HepG2 (cell line): ENCODE measurements around the gene UBE3B. TPM values are rescaled to one million over a fixed set of nuclear protein-coding genes. Genes with fewer than 3 reads are reported as not detected.
A peak's percentile ranks its signal among the peaks of the same experiment; 100 is the strongest.

Experiments
- HDAC6 ChIP-seq: fragments of 200-600 bp; sonication (generic); IDR thresholded peaks from 2 replicates; pipeline ENCODE4 v1.7.0; 2017; ENCODE audit warnings: mild to moderate bottlenecking, antibody characterized with exemption, low read length, low read depth
- ISL2 ChIP-seq: sonication (generic); formaldehyde crosslinking; IDR thresholded peaks from 2 replicates; pipeline ENCODE4 v1.5.0; 2020; ENCODE audit warnings: missing genetic modification reagents
- NR2F6 ChIP-seq, 2 experiments: IDR thresholded peaks; 2 replicates each; pipeline ENCODE4 v1.6.1; 2016; ENCODE audit warnings: antibody characterized with exemption in 1 of 2, mild to moderate bottlenecking in 1 of 2
- POLR2AphosphoS2 ChIP-seq: IDR thresholded peaks from 2 replicates; pipeline ENCODE4 v1.6.1; 2011; ENCODE audit warnings: low read depth, low read length, improper control_type of control experiment
- SMARCE1 ChIP-seq: fragments of 450-650 bp; IDR thresholded peaks from 2 replicates; pipeline ENCODE4 v1.6.1; 2017; ENCODE audit warnings: borderline replicate concordance
- SP140L ChIP-seq: sonication (generic); formaldehyde crosslinking; IDR thresholded peaks from 2 replicates; pipeline ENCODE4 v1.4.0; 2020; ENCODE audit warnings: missing genetic modification reagents, borderline replicate concordance
- TEAD3 ChIP-seq: optimal IDR thresholded peaks from 2 replicates; pipeline ENCODE3; 2016; ENCODE audit warnings: borderline replicate concordance
- TRIM24 ChIP-seq: sonication (generic); formaldehyde crosslinking; IDR thresholded peaks from 2 replicates; pipeline ENCODE4 v1.8.0; 2022; ENCODE audit warnings: mild to moderate bottlenecking, missing genetic modification reagents
- ZFAT ChIP-seq: sonication (generic); formaldehyde crosslinking; conservative IDR thresholded peaks from 2 replicates; pipeline ENCODE4 v1.8.1; 2023; ENCODE audit warnings: missing genetic modification reagents, inconsistent platforms
- ZNF101 ChIP-seq: sonication (generic); formaldehyde crosslinking; IDR thresholded peaks from 2 replicates; pipeline ENCODE4 v1.4.0; 2020; ENCODE audit warnings: mild to moderate bottlenecking, low read depth, missing genetic modification reagents, borderline replicate concordance
- ZNF160 ChIP-seq: sonication (generic); formaldehyde crosslinking; IDR thresholded peaks from 2 replicates; pipeline ENCODE4 v1.8.0; 2022; ENCODE audit warnings: mild to moderate bottlenecking, inconsistent platforms, missing genetic modification reagents
- ZNF234 ChIP-seq: sonication (generic); formaldehyde crosslinking; conservative IDR thresholded peaks from 2 replicates; pipeline ENCODE4 v1.5.1; 2020; ENCODE audit warnings: mild to moderate bottlenecking, missing genetic modification reagents
- ZNF337 ChIP-seq: sonication (generic); formaldehyde crosslinking; IDR thresholded peaks from 2 replicates; pipeline ENCODE4 v1.5.1; 2020; ENCODE audit warnings: missing genetic modification reagents, low read depth, mild to moderate bottlenecking, borderline replicate concordance
- ZNF720 ChIP-seq: sonication (generic); formaldehyde crosslinking; IDR thresholded peaks from 2 replicates; pipeline ENCODE4 v1.4.0; 2020; ENCODE audit warnings: missing genetic modification reagents
- polyA plus RNA-seq, 8 experiments: library from polyadenylated mRNA; depleted of rRNA in 3 of 8; stranded (reverse) in 7 of 8; unstranded in 1 of 8; fragments of >200 nt; fragmentation: Illumina TruSeq in 4 of 8; extraction: Trizol in 4 of 8; gene quantifications; 2 replicates each; pipeline versions ENCODE4 v1.2.1 to v1.2.3, GENCODE V29; 2011 to 2016; ENCODE audit warnings: low read depth in 4 of 8, missing spikeins in 1 of 8, mixed read lengths in 1 of 8; ENCODE audit not compliant: insufficient read depth in 1 of 8
- total RNA-seq, 5 experiments: library from RNA; depleted of rRNA; stranded (reverse); fragments of >200 nt; fragmentation: Illumina TruSeq; extraction: Trizol; gene quantifications; 2 replicates each; pipeline ENCODE4 v1.2.3, GENCODE V29; 2016; ENCODE audit warnings: low read depth in 1 of 5
- TF ChIP-seq, protein P1 (sequence below): IDR thresholded peaks from 2 replicates; pipeline ENCODE4 v1.6.1; 2016; ENCODE audit warnings: low read depth
- TF ChIP-seq, protein P2 (sequence below): sonication (generic); formaldehyde crosslinking; IDR thresholded peaks from 2 replicates; pipeline ENCODE4 v1.5.0; 2020; ENCODE audit warnings: mild to moderate bottlenecking, missing genetic modification reagents, borderline replicate concordance
- TF ChIP-seq, protein P3 (sequence below): IDR thresholded peaks from 2 replicates; pipeline ENCODE4 v1.6.1; 2016; ENCODE audit warnings: low read depth, missing genetic modification reagents, missing compliant biosample characterization

UBE3B gene
- total and polyA plus RNA-seq, 2 of the 13 experiments (the other 11 are each of a cell fraction or from before 2014, with no cell fraction given): 22.7 to 25.3 TPM

DNA sequence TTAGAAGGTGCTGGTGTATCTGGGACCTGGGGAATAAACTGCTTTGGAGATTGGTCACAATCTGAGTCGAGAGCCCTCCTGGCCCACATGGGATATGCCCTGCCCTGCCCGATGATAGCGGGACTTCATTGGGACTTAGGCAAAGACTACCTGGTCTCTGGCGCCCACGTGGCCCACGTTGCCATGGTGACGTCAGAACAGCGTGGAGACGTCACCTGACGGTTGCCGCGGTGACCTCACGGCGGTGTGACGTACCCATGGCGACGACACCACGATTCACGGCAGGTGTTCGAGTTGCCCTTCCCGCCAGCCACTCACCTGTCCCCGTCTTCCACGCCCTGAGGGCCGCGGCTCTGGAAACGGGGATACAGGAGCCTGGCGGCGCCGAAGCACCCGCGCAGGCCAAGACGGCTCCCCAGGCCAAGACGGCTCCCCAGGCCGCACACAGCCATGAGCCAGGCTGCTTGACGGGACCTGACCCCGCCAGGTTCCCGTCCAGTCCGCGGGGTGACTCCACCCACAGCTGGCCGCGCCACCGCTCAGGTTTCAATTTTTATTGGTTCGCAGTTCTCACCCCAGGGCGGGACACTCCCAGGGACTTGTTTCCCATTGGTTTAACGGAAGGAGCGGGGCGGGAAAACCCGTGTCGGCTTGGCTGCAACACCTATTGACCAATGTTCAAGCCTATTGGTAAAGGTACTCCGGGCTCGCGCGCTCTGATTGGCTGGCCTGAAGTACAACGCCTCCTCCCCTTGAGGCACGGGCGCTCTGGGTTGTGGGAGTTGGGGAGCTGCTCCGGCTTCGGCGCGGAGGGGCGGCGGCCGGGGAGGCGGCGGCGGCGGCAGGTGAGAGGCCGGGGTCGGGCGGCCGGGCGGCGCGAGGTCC lies 95.8 kb downstream of the UBE3B start, which contains the start of the genes MMAB and MVK (continued):
- TF ChIP-seq POLR2AphosphoS2 (no peak), ZNF720 (CRISPR knock-in tag) (no peak), ZFAT (CRISPR knock-in tag) (no peak), ISL2 (CRISPR knock-in tag) (peak; percentile 64), TEAD3 (CRISPR knock-in tag) (peak; percentile 68), SP140L (CRISPR knock-in tag) (0 out of 2 replicates have a peak, but pooled peaks have one; percentile 81), ZNF234 (CRISPR knock-in tag) (no peak), SMARCE1 (no peak), ZNF337 (CRISPR knock-in tag) (0 out of 2 replicates have a peak, but pooled peaks have one; percentile 28), ZNF160 (CRISPR knock-in tag) (peak; percentile 77; the same call in 1 of the 2 replicates), ZNF101 (no peak), HDAC6 (no peak), NR2F6 (IDR thresholded peaks at IDR 0.05) (no peak), NR2F6 (CRISPR knock-in tag; IDR thresholded peaks at IDR 0.05) (peak; percentile 63), TRIM24 (CRISPR knock-in tag) (no peak)
- TF ChIP-seq, protein P1, sequence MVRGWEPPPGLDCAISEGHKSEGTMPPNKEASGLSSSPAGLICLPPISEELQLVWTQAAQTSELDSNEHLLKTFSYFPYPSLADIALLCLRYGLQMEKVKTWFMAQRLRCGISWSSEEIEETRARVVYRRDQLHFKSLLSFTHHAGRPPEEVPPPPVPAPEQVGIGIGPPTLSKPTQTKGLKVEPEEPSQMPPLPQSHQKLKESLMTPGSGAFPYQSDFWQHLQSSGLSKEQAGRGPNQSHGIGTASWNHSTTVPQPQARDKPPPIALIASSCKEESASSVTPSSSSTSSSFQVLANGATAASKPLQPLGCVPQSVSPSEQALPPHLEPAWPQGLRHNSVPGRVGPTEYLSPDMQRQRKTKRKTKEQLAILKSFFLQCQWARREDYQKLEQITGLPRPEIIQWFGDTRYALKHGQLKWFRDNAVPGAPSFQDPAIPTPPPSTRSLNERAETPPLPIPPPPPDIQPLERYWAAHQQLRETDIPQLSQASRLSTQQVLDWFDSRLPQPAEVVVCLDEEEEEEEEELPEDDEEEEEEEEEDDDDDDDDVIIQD: peak; percentile 37; the same call in 1 of the 2 replicates
- TF ChIP-seq, protein P2, sequence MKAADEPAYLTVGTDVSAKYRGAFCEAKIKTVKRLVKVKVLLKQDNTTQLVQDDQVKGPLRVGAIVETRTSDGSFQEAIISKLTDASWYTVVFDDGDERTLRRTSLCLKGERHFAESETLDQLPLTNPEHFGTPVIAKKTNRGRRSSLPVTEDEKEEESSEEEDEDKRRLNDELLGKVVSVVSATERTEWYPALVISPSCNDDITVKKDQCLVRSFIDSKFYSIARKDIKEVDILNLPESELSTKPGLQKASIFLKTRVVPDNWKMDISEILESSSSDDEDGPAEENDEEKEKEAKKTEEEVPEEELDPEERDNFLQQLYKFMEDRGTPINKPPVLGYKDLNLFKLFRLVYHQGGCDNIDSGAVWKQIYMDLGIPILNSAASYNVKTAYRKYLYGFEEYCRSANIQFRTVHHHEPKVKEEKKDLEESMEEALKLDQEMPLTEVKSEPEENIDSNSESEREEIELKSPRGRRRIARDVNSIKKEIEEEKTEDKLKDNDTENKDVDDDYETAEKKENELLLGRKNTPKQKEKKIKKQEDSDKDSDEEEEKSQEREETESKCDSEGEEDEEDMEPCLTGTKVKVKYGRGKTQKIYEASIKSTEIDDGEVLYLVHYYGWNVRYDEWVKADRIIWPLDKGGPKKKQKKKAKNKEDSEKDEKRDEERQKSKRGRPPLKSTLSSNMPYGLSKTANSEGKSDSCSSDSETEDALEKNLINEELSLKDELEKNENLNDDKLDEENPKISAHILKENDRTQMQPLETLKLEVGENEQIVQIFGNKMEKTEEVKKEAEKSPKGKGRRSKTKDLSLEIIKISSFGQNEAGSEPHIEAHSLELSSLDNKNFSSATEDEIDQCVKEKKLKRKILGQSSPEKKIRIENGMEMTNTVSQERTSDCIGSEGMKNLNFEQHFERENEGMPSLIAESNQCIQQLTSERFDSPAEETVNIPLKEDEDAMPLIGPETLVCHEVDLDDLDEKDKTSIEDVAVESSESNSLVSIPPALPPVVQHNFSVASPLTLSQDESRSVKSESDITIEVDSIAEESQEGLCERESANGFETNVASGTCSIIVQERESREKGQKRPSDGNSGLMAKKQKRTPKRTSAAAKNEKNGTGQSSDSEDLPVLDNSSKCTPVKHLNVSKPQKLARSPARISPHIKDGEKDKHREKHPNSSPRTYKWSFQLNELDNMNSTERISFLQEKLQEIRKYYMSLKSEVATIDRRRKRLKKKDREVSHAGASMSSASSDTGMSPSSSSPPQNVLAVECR: peak; percentile 99
- TF ChIP-seq, protein P3, sequence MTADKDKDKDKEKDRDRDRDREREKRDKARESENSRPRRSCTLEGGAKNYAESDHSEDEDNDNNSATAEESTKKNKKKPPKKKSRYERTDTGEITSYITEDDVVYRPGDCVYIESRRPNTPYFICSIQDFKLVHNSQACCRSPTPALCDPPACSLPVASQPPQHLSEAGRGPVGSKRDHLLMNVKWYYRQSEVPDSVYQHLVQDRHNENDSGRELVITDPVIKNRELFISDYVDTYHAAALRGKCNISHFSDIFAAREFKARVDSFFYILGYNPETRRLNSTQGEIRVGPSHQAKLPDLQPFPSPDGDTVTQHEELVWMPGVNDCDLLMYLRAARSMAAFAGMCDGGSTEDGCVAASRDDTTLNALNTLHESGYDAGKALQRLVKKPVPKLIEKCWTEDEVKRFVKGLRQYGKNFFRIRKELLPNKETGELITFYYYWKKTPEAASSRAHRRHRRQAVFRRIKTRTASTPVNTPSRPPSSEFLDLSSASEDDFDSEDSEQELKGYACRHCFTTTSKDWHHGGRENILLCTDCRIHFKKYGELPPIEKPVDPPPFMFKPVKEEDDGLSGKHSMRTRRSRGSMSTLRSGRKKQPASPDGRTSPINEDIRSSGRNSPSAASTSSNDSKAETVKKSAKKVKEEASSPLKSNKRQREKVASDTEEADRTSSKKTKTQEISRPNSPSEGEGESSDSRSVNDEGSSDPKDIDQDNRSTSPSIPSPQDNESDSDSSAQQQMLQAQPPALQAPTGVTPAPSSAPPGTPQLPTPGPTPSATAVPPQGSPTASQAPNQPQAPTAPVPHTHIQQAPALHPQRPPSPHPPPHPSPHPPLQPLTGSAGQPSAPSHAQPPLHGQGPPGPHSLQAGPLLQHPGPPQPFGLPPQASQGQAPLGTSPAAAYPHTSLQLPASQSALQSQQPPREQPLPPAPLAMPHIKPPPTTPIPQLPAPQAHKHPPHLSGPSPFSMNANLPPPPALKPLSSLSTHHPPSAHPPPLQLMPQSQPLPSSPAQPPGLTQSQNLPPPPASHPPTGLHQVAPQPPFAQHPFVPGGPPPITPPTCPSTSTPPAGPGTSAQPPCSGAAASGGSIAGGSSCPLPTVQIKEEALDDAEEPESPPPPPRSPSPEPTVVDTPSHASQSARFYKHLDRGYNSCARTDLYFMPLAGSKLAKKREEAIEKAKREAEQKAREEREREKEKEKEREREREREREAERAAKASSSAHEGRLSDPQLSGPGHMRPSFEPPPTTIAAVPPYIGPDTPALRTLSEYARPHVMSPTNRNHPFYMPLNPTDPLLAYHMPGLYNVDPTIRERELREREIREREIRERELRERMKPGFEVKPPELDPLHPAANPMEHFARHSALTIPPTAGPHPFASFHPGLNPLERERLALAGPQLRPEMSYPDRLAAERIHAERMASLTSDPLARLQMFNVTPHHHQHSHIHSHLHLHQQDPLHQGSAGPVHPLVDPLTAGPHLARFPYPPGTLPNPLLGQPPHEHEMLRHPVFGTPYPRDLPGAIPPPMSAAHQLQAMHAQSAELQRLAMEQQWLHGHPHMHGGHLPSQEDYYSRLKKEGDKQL (CRISPR knock-in tag): no peak
